ENCODE results near the gene PRPF39.

PRPF39 gene

GRCh38 chr14:45095143-45095542 is 11.2 kb downstream of the PRPF39 start:
- Histone ChIP-seq H3K9ac (ENCODE audit: low read depth, low read length) (no peak overlapping the region), H3K9me3 (ENCODE audit: control insufficient read depth, insufficient read depth, low read length) (no peaks in the 10 kb centered on the region), H3K36me3 (ENCODE audit: insufficient read depth, low read length) (peaks cover 11% of the 10 kb centered on the region), H3K4me1 (ENCODE audit: insufficient read depth, low read length) (no peaks in the 10 kb centered on the region)

DNA sequence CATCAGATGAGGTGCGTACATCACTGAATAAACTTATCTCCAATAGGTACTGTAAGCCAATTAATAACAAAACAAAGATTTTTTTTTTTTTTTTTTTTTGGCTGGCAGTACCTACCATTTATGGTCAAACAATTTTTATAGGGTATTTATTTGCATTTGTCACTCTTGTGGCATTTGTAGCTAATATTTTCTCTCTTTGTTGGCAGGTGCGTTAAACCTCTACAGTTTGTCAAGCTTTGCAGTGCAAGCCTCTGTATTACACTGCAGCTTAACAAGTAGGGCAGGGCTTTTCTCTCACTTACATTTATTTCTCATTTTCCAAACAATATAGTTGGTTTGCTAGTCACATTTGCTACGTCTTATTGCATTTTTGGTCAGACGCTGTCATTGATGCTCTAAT is 12.3 kb downstream of the PRPF39 start:
- no peaks in the 10 kb centered on the region for H3K4me1 ChIP-seq (ENCODE audit: insufficient read depth, low read length)
- H3K9ac ChIP-seq (ENCODE audit: low read depth, low read length): no peak overlapping the region
- H3K9me3 ChIP-seq (ENCODE audit: control insufficient read depth, insufficient read depth, low read length): no peaks in the 10 kb centered on the region
- H3K36me3 ChIP-seq (ENCODE audit: insufficient read depth, low read length): peaks cover 13% of the 10 kb centered on the region

DNA sequence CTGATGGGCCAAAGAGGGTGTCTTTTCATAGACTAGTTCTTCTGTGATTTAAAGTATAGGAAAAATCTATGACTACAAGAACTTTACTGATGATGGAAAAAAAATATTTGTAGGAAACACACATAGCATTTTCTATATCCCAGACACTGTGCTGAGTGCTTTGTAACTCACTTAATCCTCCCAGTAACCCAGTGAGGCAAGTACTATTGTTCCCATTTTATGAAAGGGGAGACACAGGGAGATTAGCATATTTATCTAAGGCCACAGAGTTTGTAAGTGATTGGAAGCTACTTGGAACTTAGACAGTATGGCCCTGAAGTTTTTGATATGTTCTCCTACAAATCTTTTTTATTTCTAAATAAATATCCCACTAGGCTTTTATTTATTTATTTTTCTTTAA is 19.9 kb downstream of the PRPF39 start:
- H3K9me3 ChIP-seq (ENCODE audit: control insufficient read depth, insufficient read depth, low read length): no peaks in the 10 kb centered on the region
- H3K36me3 ChIP-seq (ENCODE audit: insufficient read depth, low read length): peaks cover 14% of the 10 kb centered on the region
- H3K4me1 ChIP-seq (ENCODE audit: insufficient read depth, low read length): no peaks in the 10 kb centered on the region
- no peak overlapping the region for H3K9ac ChIP-seq (ENCODE audit: low read depth, low read length)

DNA sequence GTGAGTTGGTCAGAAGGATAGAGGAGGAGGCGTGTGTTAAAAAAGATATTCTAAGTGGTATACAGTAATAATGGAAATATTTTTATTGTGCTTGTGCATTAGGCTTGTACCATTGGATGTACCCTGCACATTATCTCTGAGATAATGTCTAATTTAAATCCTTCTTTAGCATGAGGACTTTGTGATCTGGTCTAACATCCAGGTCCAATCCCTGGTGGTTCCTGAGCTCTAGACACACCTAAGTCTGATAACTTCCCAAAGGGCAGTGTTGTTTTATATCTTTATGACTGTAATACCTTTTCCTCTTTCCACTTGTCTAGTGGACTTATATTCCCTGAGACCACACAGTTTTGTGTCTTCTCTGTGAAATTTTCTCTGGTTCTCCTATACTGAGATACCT is 20.6 kb downstream of the PRPF39 start:
- Histone ChIP-seq H3K9me3 (ENCODE audit: control insufficient read depth, insufficient read depth, low read length) (no peaks in the 10 kb centered on the region), H3K9ac (ENCODE audit: low read depth, low read length) (no peak overlapping the region), H3K36me3 (ENCODE audit: insufficient read depth, low read length) (peaks cover 14% of the 10 kb centered on the region), H3K4me1 (ENCODE audit: insufficient read depth, low read length) (no peaks in the 10 kb centered on the region)

DNA sequence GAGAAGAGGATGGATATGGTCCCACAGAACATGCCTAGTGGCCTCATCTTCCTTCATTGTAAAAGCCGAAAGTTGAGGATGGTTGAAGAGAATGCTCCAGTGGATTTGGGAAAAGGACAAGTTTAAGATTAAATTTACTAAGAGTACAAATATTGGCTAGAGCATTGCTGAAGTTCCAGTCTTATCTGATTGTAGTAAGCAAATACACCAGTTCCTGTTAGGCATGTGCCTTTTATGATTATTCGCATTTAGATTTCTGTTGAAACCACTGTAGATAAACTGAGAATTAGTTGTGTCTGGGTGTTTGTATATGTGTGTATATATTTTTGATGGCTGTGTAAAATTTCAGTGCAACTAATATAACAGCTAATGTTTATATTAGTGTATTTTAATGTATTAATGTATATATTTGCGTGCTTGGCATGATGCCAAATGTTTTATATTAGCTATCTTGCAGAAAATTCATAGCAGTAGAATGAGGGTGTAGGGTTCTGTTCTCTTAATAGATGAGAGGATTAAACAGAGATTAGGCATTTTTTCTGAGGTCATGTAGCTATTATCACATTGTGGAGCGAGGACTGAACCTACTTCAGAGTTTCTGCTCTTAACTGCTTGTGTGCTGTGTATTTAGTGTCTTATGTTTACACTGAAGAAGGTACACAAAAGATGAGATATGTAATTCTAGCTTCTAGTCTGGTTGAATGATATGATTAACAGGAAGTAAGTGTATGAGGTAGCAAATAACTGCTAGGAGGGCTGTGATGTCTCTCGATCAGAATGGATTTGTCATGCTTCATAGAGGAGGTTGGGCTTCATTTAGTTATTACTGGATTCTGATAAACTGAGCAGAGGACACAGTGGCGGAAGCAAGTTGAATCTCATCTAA is 29.2 kb downstream of the PRPF39 start:
- Histone ChIP-seq H3K9ac (ENCODE audit: low read depth, low read length) (no peak overlapping the region), H3K36me3 (ENCODE audit: insufficient read depth, low read length) (peaks cover 22% of the 10 kb centered on the region), H3K4me1 (ENCODE audit: insufficient read depth, low read length) (no peaks in the 10 kb centered on the region), H3K9me3 (ENCODE audit: control insufficient read depth, insufficient read depth, low read length) (no peaks in the 10 kb centered on the region)

DNA sequence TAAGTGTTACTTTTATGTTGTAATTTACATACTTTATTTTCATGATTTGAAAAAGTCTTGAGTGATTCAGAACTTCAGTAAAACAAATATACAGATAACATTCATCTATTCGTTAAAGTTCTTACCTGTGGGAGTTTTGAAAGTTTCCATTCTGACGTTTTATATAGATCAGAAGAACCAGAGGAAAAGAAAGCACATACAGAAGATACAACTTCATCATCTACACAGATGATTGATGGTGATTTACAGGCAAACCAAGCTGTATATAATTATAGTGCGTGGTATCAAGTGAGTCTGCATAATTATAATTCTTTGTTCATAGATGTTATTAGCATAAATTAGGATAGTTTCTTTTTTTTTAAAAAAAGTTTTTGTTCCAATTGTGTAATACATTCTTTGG is 30.4 kb downstream of the PRPF39 start:
- Histone ChIP-seq H3K9me3 (ENCODE audit: control insufficient read depth, insufficient read depth, low read length) (no peaks in the 10 kb centered on the region), H3K36me3 (ENCODE audit: insufficient read depth, low read length) (peaks cover 24% of the 10 kb centered on the region), H3K9ac (ENCODE audit: low read depth, low read length) (no peak overlapping the region), H3K4me1 (ENCODE audit: insufficient read depth, low read length) (no peaks in the 10 kb centered on the region)

- Histone ChIP-seq H3K9ac (ENCODE audit: low read depth, low read length) (no peak overlapping the region), H3K4me1 (ENCODE audit: insufficient read depth, low read length) (no peaks in the 10 kb centered on the region), H3K36me3 (ENCODE audit: insufficient read depth, low read length) (peaks cover 16% of the 10 kb centered on the region), H3K9me3 (ENCODE audit: control insufficient read depth, insufficient read depth, low read length) (no peaks in the 10 kb centered on the region)
Observed at GRCh38 chr14:45118594-45118993, 34.7 kb downstream of the PRPF39 start.

DNA sequence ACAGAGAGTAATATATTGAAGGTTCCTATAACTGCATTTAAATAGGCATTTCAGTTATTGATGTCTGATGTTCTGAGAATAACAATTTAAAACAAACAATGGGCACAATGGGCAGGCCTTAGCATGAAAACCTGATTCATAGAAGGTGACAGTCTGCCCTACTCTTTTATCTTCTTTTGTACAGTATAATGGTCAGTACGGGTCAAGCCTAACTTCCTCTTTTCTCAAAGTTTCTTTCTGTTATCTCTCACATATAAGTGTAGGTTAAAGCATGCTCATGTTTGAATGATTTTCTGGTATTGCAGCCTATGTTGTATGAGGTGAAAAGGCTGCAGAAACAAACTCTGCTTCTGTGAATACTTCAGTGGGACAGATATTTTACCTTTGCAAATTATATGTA is 36.2 kb downstream of the PRPF39 start:
- H3K4me1 ChIP-seq (ENCODE audit: insufficient read depth, low read length): no peaks in the 10 kb centered on the region
- H3K36me3 ChIP-seq (ENCODE audit: insufficient read depth, low read length): peaks cover 18% of the 10 kb centered on the region
- H3K9ac ChIP-seq (ENCODE audit: low read depth, low read length): no peak overlapping the region
- H3K9me3 ChIP-seq (ENCODE audit: control insufficient read depth, insufficient read depth, low read length): no peaks in the 10 kb centered on the region

DNA sequence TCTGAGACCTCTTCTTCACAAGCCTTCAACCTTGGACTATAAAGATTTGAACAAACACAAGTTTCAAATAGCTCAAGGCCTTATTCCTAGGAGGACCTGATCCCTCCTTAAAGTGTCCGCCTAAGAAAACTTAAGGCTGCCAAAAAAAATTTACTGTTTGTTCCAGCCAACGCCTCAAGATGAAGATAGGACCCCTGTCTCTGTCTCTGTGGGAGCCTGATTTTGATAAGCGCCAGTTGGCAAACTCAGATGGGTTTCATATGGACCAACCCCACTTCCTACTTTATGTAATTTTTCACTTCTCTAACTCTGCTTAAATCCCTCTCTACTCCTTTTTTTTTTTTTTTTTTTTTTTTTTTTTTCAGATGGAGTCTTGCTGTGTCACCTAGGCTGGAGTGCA is 39.4 kb downstream of the PRPF39 start:
- peaks cover 16% of the 10 kb centered on the region for H3K36me3 ChIP-seq (ENCODE audit: insufficient read depth, low read length)
- no peak overlapping the region for H3K9ac ChIP-seq (ENCODE audit: low read depth, low read length)
- no peaks in the 10 kb centered on the region for H3K9me3 ChIP-seq (ENCODE audit: control insufficient read depth, insufficient read depth, low read length)
- no peaks in the 10 kb centered on the region for H3K4me1 ChIP-seq (ENCODE audit: insufficient read depth, low read length)

GRCh38 chr14:45125754-45126153 is 41.8 kb downstream of the PRPF39 start:
- no peaks in the 10 kb centered on the region for H3K9me3 ChIP-seq (ENCODE audit: control insufficient read depth, insufficient read depth, low read length)
- no peak overlapping the region for H3K9ac ChIP-seq (ENCODE audit: low read depth, low read length)
- H3K4me1 ChIP-seq (ENCODE audit: insufficient read depth, low read length): no peaks in the 10 kb centered on the region
- H3K36me3 ChIP-seq (ENCODE audit: insufficient read depth, low read length): peaks cover 11% of the 10 kb centered on the region

DNA sequence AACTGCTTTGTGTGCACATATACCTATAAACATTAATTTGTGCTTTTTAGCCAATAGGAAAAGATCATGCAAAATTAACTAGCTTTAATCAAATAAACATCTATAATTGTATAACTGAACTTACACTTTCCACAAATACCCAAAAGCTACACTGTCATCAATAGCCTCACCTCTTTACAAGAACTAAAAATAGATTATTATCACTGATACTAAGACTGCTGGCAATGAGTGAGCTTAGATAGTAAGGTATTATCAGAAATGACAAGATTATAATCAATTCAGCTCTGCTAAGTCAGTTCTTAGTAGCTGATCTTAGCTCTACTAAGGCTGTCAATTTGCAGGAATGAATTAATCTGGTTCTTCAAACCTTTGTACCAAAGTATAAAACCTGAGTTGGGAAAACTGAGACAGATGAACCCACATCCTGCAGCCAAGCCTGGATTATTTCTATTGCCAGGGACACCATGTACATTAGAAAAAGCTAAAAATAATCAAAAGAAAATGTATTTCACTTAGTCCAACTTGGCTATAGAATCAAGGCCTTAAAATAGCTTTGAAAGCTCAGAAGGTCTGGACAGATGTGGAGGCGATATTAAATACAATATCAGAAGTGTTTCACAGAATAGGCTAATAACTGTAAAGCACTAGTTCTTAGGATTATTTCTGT is 45.2 kb downstream of the PRPF39 start:
- H3K36me3 ChIP-seq (ENCODE audit: insufficient read depth, low read length): 0 out of 2 replicates have a peak, but pooled peaks cover 5% of the 10 kb centered on the region
- H3K4me1 ChIP-seq (ENCODE audit: insufficient read depth, low read length): no peaks in the 10 kb centered on the region
- no peaks in the 10 kb centered on the region for H3K9me3 ChIP-seq (ENCODE audit: control insufficient read depth, insufficient read depth, low read length)
- H3K9ac ChIP-seq (ENCODE audit: low read depth, low read length): no peak overlapping the region

GRCh38 chr14:45133683-45134050 is 49.8 kb downstream of the PRPF39 start:
- Histone ChIP-seq H3K4me1 (ENCODE audit: insufficient read depth, low read length) (no peaks in the 10 kb centered on the region; the same call in 1 of the 2 replicates), H3K9me3 (ENCODE audit: control insufficient read depth, insufficient read depth, low read length) (no peaks in the 10 kb centered on the region), H3K9ac (ENCODE audit: low read depth, low read length) (peak overlapping the region; percentile 95), H3K36me3 (ENCODE audit: insufficient read depth, low read length) (no peaks in the 10 kb centered on the region)

GRCh38 chr14:45134051-45134958 is 50.4 kb downstream of the PRPF39 start, which contains the start of gene FKBP3:
Gene FKBP3, minus strand, starts transcription at chr14:45134481. Its CDS starts 25 bp downstream, at chr14:45134456.
- Histone ChIP-seq H3K36me3 (ENCODE audit: insufficient read depth, low read length) (no peaks in the 10 kb centered on the region), H3K4me1 (ENCODE audit: insufficient read depth, low read length) (no peaks in the 10 kb centered on the region; the same call in 1 of the 2 replicates), H3K9me3 (ENCODE audit: control insufficient read depth, insufficient read depth, low read length) (no peaks in the 10 kb centered on the region), H3K9ac (ENCODE audit: low read depth, low read length) (peak within 1 kb of the TSS; percentile 95)

GRCh38 chr14:45135156-45135555 is 51.2 kb downstream of the PRPF39 start:
- H3K36me3 ChIP-seq (ENCODE audit: insufficient read depth, low read length): no peaks in the 10 kb centered on the region
- no peaks in the 10 kb centered on the region; the same call in 1 of the 2 replicates for H3K4me1 ChIP-seq (ENCODE audit: insufficient read depth, low read length)
- peak overlapping the region; percentile 95 for H3K9ac ChIP-seq (ENCODE audit: low read depth, low read length)
- H3K9me3 ChIP-seq (ENCODE audit: control insufficient read depth, insufficient read depth, low read length): no peaks in the 10 kb centered on the region

Measured in ES-I3 (cell line).